ENCODE data around the gene TSR3.

- TF ChIP-seq, protein P1, sequence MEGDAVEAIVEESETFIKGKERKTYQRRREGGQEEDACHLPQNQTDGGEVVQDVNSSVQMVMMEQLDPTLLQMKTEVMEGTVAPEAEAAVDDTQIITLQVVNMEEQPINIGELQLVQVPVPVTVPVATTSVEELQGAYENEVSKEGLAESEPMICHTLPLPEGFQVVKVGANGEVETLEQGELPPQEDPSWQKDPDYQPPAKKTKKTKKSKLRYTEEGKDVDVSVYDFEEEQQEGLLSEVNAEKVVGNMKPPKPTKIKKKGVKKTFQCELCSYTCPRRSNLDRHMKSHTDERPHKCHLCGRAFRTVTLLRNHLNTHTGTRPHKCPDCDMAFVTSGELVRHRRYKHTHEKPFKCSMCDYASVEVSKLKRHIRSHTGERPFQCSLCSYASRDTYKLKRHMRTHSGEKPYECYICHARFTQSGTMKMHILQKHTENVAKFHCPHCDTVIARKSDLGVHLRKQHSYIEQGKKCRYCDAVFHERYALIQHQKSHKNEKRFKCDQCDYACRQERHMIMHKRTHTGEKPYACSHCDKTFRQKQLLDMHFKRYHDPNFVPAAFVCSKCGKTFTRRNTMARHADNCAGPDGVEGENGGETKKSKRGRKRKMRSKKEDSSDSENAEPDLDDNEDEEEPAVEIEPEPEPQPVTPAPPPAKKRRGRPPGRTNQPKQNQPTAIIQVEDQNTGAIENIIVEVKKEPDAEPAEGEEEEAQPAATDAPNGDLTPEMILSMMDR (IDR thresholded peaks at IDR 0.05; ENCODE audit: insufficient read depth, low read length) = no peak
- TF ChIP-seq POLR2AphosphoS5 (IDR thresholded peaks at IDR 0.05; ENCODE audit: low read depth) = no peak
- TF ChIP-seq, protein P2, sequence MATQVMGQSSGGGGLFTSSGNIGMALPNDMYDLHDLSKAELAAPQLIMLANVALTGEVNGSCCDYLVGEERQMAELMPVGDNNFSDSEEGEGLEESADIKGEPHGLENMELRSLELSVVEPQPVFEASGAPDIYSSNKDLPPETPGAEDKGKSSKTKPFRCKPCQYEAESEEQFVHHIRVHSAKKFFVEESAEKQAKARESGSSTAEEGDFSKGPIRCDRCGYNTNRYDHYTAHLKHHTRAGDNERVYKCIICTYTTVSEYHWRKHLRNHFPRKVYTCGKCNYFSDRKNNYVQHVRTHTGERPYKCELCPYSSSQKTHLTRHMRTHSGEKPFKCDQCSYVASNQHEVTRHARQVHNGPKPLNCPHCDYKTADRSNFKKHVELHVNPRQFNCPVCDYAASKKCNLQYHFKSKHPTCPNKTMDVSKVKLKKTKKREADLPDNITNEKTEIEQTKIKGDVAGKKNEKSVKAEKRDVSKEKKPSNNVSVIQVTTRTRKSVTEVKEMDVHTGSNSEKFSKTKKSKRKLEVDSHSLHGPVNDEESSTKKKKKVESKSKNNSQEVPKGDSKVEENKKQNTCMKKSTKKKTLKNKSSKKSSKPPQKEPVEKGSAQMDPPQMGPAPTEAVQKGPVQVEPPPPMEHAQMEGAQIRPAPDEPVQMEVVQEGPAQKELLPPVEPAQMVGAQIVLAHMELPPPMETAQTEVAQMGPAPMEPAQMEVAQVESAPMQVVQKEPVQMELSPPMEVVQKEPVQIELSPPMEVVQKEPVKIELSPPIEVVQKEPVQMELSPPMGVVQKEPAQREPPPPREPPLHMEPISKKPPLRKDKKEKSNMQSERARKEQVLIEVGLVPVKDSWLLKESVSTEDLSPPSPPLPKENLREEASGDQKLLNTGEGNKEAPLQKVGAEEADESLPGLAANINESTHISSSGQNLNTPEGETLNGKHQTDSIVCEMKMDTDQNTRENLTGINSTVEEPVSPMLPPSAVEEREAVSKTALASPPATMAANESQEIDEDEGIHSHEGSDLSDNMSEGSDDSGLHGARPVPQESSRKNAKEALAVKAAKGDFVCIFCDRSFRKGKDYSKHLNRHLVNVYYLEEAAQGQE (IDR thresholded peaks at IDR 0.05; ENCODE audit: insufficient replicate concordance, low read depth) = no peak
- TF ChIP-seq SPI1 (IDR thresholded peaks at IDR 0.05; ENCODE audit: borderline replicate concordance, low read depth) = no peak
Measured at GRCh38 chr16:1361685-1362360, 10.1 kb upstream of the TSR3 start.

Data from HL-60 (cell line).